PC-3 (cell line): Measurements from ENCODE around the gene RNF225.

Source experiments
- EZH2 ChIP-seq: fragments of 300-600 bp; sonication (generic); IDR thresholded peaks from one replicate; pipeline ENCODE4 v1.6.1; 2017; ENCODE audit warnings: antibody characterized with exemption, mild to moderate bottlenecking, low read length; ENCODE audit not compliant: unreplicated experiment
- TF ChIP-seq, protein P1 (sequence below): fragments of 300-600 bp; sonication (generic); conservative IDR thresholded peaks from 2 replicates; pipeline ENCODE4 v1.5.1; 2017; ENCODE audit warnings: antibody characterized with exemption, low read depth, mild to moderate bottlenecking, low read length

DNA sequence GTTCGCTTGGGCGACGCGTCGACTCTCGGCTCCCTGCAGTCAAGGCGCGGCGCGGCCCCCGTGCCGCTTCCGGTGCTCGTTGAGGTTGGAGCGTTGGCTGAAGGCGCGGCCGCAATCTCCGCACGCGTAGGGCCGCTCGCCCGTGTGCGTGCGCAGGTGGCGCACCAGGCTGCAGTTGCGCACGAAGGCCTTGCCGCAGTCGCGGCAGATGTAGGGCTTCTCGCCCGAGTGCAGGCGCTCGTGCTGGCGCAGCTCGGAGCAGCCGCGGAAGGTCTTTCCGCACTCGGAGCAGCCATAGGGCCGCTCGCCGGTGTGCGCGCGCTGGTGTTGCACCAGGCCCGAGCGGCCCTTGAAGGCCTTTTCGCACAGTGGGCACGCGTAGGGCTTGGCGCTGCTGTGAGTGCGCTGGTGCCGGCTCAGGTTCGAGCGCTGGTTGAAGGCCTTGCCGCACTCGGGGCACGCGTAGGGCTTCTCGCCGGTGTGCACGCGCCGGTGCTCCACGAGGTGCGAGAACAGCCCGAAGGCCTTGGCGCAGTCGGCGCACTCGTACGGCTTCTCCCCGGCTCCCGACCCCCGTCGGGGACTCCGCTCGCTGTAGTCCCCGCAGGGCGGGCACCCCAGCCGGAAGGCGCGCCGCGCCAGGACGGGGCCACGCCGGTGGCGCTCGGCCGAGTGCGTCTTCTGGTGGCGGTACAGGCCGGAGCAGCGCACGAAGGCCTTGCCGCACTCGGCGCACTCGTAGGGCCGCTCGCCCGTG is 27.6 kb upstream of the RNF225 start:
- TF ChIP-seq, protein P1, sequence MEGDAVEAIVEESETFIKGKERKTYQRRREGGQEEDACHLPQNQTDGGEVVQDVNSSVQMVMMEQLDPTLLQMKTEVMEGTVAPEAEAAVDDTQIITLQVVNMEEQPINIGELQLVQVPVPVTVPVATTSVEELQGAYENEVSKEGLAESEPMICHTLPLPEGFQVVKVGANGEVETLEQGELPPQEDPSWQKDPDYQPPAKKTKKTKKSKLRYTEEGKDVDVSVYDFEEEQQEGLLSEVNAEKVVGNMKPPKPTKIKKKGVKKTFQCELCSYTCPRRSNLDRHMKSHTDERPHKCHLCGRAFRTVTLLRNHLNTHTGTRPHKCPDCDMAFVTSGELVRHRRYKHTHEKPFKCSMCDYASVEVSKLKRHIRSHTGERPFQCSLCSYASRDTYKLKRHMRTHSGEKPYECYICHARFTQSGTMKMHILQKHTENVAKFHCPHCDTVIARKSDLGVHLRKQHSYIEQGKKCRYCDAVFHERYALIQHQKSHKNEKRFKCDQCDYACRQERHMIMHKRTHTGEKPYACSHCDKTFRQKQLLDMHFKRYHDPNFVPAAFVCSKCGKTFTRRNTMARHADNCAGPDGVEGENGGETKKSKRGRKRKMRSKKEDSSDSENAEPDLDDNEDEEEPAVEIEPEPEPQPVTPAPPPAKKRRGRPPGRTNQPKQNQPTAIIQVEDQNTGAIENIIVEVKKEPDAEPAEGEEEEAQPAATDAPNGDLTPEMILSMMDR: no peak
- TF ChIP-seq EZH2: no peak
